D341Med (cell line): ENCODE data around the gene RBMS1.

Source experiments
- DNase-seq: peaks from one replicate; pipeline ENCODE4 v3.0.0; 2012; ENCODE audit warnings: low spot score

The RBMS1 gene

GRCh38 chr2:160253440-160254188, 240.0 kb downstream of the RBMS1 start:
- no peak for DNase-seq

DNA sequence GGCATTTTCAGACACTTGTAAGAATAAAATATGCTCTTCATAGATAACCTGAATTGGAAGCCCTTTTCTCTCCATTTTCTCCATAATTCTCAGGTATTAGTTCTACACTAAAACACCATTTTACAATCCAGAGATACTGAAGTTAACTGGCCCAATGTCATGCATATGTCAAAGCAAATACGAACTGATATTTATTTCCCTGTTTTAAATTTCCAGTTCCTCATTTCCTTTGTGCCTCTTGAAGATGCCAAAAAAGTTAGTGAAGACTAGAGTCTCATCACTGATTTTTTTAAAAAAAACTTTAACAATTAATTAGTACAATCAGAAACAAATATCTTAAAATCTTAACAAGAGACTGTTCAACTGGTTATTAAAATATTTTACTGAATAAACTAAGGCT, 240.7 kb downstream of the RBMS1 start:
- DNase-seq: no peak

GRCh38 chr2:160252278-160252887, 241.2 kb downstream of the RBMS1 start:
- DNase-seq: no peak

DNA sequence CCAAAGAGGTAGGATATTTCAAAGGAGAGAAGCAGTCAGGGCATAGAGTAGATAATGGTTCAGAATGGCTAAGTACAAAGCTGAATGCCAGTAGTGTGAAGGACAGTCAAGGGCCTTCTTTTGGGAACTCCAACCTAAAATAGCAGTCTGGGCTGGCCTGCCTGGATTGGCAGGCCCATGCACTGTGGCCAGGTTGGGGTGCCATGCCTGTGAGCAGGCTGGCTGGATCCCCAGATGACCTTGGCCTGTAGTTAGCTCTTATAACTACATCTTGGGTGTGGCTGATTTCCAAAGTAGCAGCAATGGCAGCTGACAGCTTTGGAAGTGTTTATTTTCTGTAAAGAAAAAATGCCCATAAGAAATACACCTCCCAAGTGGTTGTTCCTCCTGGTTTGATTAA, 242.0 kb downstream of the RBMS1 start:
- no peak for DNase-seq

- DNase-seq: no peak
Measured at GRCh38 chr2:160249876-160250275, 243.7 kb downstream of the RBMS1 start.

GRCh38 chr2:160247296-160248035, 246.1 kb downstream of the RBMS1 start:
- no peak for DNase-seq

GRCh38 chr2:160246356-160246755, 247.3 kb downstream of the RBMS1 start:
- DNase-seq: no peak

DNA sequence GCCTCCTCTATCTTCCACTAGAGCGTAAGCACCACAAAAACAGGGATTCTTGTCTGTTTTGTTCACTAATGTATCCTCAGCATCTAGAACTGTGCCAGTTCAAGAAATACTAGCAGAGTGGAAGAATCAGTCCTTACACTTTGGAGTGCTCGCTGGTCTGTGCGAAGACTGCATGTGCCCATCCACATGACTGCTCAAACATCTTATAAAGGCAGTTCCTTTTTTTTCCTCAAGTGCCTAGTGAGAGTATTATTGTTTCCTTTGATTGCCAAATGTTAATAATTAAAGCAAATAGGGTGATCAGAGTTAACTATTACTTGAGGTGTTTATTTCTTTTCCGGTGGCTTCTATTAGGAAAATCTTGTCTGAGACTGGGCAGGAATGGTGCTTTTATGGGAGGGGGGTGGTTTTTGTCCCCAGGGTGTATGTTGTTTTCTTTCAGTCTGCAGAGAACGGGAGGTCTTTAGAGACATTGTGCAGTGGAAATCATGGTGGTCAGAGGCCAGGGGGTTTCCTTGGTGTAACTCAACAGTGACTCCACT, 247.9 kb downstream of the RBMS1 start:
- DNase-seq: no peak

GRCh38 chr2:160242893-160243564, 250.6 kb downstream of the RBMS1 start:
- no peak for DNase-seq

- no peak for DNase-seq
Measured at GRCh38 chr2:160241251-160242137, 252.1 kb downstream of the RBMS1 start.

DNA sequence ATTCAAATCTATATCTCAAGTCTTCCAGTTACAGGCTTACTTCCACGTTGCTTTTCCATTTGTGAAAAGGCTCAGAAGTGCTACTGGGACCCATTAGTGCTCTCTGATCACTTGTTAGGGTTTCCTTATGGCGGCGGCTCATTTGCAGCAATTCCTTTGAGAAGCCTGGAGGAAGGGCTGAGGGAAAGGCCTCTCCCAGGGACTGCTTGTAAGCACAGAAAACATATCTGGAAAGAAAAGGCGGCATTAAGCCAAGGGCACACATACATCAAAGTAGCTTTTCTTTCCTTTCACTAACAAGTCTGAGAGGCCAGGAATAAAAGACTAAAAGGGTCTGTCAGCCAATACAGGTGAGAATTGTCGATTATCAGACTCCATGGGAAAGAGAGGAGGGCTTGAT, 254.2 kb downstream of the RBMS1 start:
- DNase-seq: no peak

DNA sequence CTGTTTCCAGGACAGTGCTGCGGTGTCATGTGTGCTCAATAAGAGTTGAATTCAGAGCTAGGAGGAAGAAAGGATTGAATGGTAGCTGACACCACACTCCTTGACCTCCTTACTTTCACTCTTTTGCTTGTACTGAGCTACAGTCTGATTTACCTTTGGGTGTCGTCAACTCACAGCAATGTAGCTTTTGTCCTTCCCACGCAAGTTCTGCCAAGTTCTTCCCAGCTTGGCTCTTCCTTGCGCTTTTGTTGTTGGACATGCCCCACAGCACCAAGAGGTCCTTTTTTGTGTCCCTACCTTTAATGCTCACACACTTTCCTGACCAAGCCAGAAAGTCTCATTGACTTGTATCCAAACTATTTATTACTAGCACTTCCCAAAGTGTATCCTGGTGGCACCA, 255.2 kb downstream of the RBMS1 start:
- DNase-seq: no peak

DNA sequence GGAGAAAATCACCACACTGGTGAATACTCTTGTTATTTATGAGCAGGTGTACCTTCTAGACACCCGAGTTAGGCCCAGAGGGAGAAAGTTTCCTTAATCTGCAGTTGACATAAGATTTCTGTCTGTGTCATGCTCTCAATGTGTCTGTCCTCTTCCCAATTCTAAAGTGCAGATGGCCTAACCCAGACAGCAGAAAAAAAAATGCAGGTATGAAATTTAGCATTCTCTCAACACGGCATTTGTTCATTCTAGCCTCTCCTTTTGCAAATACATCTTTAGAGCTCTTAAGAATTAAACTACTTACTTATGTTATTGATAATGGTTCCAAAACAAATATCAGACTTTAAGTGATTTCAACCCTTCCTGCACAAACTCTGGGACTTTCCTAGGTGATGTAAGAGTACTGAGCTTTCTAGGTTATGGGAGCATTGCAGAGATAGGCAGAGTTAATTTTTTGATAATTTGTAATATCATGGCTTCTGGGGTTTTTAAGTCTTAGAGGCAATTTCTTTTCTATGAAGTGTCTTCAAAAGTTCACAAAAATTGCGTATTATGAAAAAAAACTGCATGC, 260.6 kb downstream of the RBMS1 start:
- DNase-seq: no peak

DNA sequence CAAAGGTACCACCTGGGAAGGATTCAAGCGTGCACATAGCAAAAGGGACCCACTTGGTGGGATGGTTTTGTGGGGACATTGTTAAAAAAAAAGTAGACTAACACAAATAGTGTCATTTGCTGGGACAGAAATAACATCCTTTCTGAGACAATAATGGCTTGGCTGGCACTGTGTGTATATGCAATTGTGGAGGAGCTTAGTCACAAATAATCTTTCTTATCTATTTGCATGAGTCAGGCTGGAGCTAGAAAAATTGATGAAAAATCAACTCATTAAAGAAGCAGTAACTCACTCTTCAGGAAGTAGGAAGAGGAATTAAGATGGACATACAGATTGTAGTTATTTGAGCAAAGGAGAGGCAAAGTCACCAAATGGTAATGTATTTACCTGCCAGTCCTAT, 264.0 kb downstream of the RBMS1 start:
- DNase-seq: no peak

- no peak for DNase-seq
Measured at GRCh38 chr2:160228141-160228917, 265.3 kb downstream of the RBMS1 start.

DNA sequence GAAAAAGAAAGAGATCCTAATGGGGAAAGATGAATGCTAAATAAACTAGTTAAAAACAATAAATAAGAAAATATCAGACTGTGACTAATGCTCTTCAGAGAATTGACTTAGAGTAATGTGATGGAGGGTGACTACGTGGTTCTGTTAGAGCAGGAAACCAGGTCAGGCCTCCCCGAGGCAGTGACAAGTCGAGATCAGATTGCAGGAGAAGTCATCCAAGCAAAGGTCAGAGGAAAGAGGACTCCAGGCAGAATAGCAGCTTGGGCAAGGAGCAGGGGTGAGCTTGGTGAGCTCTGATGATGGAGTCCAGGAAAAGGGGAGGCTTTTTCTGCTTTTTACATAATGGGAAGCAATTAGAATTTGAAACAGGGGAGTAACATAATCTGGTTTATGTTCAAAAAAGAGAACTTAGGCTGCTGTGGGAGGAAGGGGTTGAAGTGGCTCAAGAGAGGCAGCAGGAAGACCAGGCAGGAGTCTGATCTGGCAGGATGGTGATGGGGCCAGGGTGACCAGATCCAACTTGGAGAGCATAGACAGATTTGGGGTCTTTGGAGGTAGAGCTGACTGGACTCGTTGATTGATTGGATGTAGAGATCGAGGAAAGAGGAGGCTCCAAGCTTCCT, 266.2 kb downstream of the RBMS1 start:
- no peak for DNase-seq

DNA sequence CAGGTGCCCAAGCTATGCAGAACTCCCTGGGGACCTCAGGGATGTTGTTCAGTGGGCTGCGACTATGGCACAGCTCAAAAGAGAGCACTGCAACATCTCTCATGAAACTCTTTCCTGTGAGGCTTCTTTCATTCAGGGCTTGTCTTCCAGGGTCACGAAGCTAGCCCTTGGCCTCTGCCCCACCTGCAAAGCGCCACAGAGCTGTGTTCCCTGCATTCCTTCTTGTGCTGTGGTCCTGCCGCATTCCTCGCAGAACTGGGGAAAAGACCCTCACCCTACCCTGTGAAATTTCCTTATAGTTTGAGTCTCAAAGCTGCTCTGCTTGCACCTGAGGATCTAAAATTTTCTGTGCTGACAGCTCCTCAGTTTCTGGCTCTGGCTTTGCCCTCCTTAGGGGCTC, 267.2 kb downstream of the RBMS1 start:
- DNase-seq: no peak

GRCh38 chr2:160225722-160226121, 267.9 kb downstream of the RBMS1 start:
- DNase-seq: no peak

DNA sequence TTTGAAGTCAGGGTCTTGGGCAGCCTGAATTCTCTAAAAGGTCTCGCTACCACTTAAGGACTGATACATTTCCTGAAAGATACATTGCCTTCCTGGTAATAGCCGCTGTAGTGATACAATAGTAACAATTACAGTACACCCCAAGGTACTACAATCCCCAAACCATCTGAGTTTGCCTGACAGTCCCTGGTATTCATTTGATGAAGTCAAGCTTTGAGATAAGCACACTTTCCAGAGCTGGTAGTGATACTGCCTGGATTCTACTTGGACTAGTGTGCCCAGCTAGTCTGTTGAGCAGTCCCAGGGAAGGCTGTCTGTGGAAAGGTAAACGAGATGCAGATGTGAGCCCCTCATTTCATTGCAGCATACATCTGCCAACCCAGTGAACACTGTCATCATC, 269.1 kb downstream of the RBMS1 start:
- no peak for DNase-seq

- no peak for DNase-seq
Measured at GRCh38 chr2:160224060-160224459, 269.5 kb downstream of the RBMS1 start.
